SKM-1 treated with dmso at 0.1 percent for 144 hours (cell line): ENCODE data around the gene EXOC7.

Experiments
- DNase-seq: peaks from one replicate; lab custom pipeline; 2025; ENCODE audit not compliant: unreplicated experiment; lab: John Stamatoyannopoulos, UW

EXOC7 gene

GRCh38 chr17:76138234-76138895 is 34.8 kb upstream of the EXOC7 start:
- DNase-seq, result no peak

GRCh38 chr17:76137351-76138233 is 34.0 kb upstream of the EXOC7 start:
- DNase-seq, result no peak

GRCh38 chr17:76137001-76137350 is 33.4 kb upstream of the EXOC7 start:
- no peak for DNase-seq

- DNase-seq, result no peak
These were observed 32.9 kb upstream of the EXOC7 start for GRCh38 chr17:76136276-76137000.

GRCh38 chr17:76135810-76136188 is 32.2 kb upstream of the EXOC7 start:
- no peak for DNase-seq

GRCh38 chr17:76134911-76135809 is 31.6 kb upstream of the EXOC7 start:
- no peak for DNase-seq

GRCh38 chr17:76132574-76133338 is 29.2 kb upstream of the EXOC7 start:
- DNase-seq, result no peak

GRCh38 chr17:76131692-76132573 is 28.3 kb upstream of the EXOC7 start:
- DNase-seq, result no peak

GRCh38 chr17:76131051-76131691 is 27.6 kb upstream of the EXOC7 start:
- DNase-seq, result no peak

- DNase-seq, result no peak
These were observed 26.9 kb upstream of the EXOC7 start for GRCh38 chr17:76130473-76130872.

GRCh38 chr17:76125922-76126321 is 22.3 kb upstream of the EXOC7 start:
- DNase-seq, result no peak

GRCh38 chr17:76125391-76125675 is 21.7 kb upstream of the EXOC7 start:
- DNase-seq, result no peak

GRCh38 chr17:76124582-76125390 is 21.2 kb upstream of the EXOC7 start:
- DNase-seq, result no peak

- no peak for DNase-seq
These were observed 20.4 kb upstream of the EXOC7 start for GRCh38 chr17:76123749-76124581.

- DNase-seq, result no peak
These were observed 19.6 kb upstream of the EXOC7 start for GRCh38 chr17:76123191-76123499.

- no peak for DNase-seq
These were observed 19.0 kb upstream of the EXOC7 start for GRCh38 chr17:76122431-76123190.
